Measurements from ENCODE around the gene SUSD2. TPM values are rescaled to one million over a fixed set of nuclear protein-coding genes. Genes with fewer than 3 reads are reported as not detected.

SUSD2 gene
- total RNA-seq, 4 donors from 2014 or later = 0.76 to 4.1 (median 1.6) TPM

DNA sequence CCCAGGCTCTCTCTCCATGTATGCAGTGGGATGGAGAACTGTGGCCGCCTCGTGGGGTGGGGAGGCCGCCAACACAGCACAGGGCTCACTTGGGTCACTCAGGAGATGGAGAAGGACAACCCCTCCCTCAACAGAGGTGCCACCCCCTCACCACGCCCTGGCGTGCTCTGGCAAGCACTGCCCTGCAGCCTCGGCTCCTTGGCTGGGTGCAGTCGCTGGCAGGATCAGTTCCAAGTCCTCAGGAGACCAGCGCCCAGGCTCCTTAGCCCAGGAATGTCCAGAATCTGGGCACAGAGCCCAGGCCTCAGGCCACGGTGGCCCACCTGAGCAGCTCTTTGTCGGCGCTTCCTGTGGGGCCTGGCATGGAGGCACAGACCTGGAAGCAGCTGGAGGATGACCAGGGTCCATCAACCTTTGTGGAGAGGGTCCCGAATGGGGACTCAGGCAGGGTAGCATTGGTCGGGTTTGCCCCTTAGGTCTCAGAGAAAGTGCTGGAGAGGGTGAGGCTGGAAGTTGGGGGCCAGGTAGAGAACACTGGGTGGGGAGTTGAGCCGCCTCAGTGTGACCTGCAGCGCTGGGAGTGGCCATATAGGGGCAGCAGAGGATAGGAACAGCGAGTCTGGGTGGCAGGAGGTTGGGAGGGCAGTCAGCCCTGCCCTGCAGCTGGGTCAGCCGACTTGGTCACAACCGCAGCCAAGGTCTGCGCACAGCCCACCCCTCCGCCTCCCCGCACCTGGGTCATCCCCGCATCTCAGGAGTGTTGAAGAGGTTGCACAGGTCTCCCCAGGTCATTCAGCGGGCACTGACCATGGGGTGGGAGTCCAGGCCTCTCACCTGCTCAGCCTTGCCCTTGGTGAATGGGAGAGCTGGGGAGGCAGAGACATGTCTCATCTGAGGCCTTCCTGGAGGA, 8.2 kb downstream of the SUSD2 start:
- no peak overlapping the region for H3K4me3 ChIP-seq
- H3K36me3 ChIP-seq = no peaks in the 10 kb centered on the region
- in situ Hi-C loops (cut with MboI; ENCODE audit: low sequenced_read_pairs in 4 of 4) = loop anchor here in 2 of 4 donors (10.0 kb wide), 1 partner anchor 55 kb away; the partner anchor contains the start of gene GGT5 (in 2 of the 2)
- TF ChIP-seq, protein P1, sequence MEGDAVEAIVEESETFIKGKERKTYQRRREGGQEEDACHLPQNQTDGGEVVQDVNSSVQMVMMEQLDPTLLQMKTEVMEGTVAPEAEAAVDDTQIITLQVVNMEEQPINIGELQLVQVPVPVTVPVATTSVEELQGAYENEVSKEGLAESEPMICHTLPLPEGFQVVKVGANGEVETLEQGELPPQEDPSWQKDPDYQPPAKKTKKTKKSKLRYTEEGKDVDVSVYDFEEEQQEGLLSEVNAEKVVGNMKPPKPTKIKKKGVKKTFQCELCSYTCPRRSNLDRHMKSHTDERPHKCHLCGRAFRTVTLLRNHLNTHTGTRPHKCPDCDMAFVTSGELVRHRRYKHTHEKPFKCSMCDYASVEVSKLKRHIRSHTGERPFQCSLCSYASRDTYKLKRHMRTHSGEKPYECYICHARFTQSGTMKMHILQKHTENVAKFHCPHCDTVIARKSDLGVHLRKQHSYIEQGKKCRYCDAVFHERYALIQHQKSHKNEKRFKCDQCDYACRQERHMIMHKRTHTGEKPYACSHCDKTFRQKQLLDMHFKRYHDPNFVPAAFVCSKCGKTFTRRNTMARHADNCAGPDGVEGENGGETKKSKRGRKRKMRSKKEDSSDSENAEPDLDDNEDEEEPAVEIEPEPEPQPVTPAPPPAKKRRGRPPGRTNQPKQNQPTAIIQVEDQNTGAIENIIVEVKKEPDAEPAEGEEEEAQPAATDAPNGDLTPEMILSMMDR (IDR thresholded peaks at IDR 0.05 in 4 of 5, conservative IDR thresholded peaks at IDR 0.05 in 1 of 5) = peak; percentile 87 to 95 (median 89)
- no peak for TF ChIP-seq POLR2A (IDR thresholded peaks at IDR 0.05)
- no peaks in the 10 kb centered on the region for H3K9me3 ChIP-seq
- H3K27me3 ChIP-seq = no peaks in the 10 kb centered on the region
- peaks cover 0 to 7% of the 10 kb centered on the region in 2 donors for H3K4me1 ChIP-seq
- intact Hi-C loops (cut with DNase I; ENCODE audit: low total_unique reads) = loop anchor here (1.0 kb wide), 1 partner anchor 58 kb away; no protein-coding TSS in a partner anchor
- ATAC-seq (peak; percentile 84 to 91), DNase-seq (peak; percentile 42 to 56)
- H3K27ac ChIP-seq = no peak overlapping the region

DNA sequence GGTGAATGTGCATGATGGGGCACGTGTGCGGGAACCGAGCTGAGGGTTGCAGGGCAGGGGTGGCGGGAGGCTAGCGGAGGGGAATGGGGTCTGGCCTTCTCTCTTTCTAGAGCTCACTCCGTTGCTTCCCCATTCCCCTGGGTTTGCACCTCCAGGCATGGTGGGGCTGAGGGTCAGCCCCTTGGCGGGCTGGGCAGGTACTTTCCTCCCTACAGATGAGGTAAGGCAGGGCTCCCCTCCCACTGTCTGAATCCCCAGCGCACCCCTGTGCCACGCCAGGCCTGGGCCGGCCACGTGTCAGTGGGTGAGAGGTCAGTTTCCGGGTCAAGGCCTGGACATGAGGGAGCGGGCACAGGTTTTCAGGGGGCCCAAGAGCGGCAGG, 8.9 kb downstream of the SUSD2 start:
- no peak overlapping the region for H3K4me3 ChIP-seq
- H3K4me1 ChIP-seq = peaks cover 0 to 7% of the 10 kb centered on the region in 2 donors
- DNase-seq (peak in 1 of 2 donors; percentile 9), ATAC-seq (no peak)
- no peaks in the 10 kb centered on the region for H3K9me3 ChIP-seq
- intact Hi-C loops (cut with DNase I; ENCODE audit: low total_unique reads) (no loop called here), in situ Hi-C loops (cut with MboI; ENCODE audit: low sequenced_read_pairs in 4 of 4) (loop anchor here in 2 of 4 donors (10.0 kb wide), 1 partner anchor 55 kb away; the partner anchor contains the start of gene GGT5 (in 2 of the 2))
- H3K27me3 ChIP-seq = no peaks in the 10 kb centered on the region
- H3K27ac ChIP-seq = no peak overlapping the region
- no peak for TF ChIP-seq POLR2A (IDR thresholded peaks at IDR 0.05)
- TF ChIP-seq, protein P1 (IDR thresholded peaks at IDR 0.05 in 4 of 5, conservative IDR thresholded peaks at IDR 0.05 in 1 of 5) = no peak
- no peaks in the 10 kb centered on the region for H3K36me3 ChIP-seq

DNA sequence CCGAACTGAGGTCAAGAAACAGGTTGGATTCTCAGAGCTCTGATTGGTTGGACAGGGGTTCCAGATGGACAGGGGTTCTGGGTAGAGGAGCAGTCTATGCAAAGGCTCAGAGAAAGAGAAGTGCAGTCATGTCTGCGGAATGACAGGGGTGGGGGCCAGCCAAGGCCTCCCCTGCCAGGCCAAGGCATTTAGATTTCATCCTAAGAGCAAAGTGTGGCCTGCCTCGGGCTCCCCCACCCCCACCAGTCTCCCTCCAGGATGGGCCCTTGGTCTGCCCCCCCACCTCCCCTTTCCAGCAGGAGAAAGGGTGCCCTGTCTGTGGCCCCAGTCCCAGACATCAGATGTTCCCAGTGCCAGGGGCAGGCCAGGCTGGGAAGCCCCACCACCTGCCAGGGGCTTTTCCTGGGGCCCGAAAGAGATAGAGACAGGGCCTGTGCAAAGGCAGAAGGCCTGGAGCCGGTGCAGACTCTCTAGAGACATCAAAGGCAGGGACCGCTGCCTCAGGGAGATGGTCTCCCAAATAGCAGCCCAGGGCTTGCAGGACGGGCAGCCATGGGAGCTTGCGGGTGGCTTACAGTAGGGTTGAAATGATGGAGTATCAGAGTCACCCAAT, 9.4 kb downstream of the SUSD2 start:
- intact Hi-C loops (cut with DNase I; ENCODE audit: low total_unique reads) (no loop called here), in situ Hi-C loops (cut with MboI; ENCODE audit: low sequenced_read_pairs in 4 of 4) (loop anchor here in 2 of 4 donors (10.0 kb wide), 1 partner anchor 54 kb away; the partner anchor contains the start of gene GGT5 (in 2 of the 2))
- TF ChIP-seq, protein P1 (IDR thresholded peaks at IDR 0.05 in 4 of 5, conservative IDR thresholded peaks at IDR 0.05 in 1 of 5) = no peak
- no peak for TF ChIP-seq POLR2A (IDR thresholded peaks at IDR 0.05)
- DNase-seq = peak in 1 of 2 donors; percentile 10
- peaks cover 0 to 7% of the 10 kb centered on the region in 2 donors for H3K4me1 ChIP-seq
- no peak overlapping the region for H3K4me3 ChIP-seq
- ATAC-seq = no peak
- no peaks in the 10 kb centered on the region for H3K9me3 ChIP-seq
- H3K27ac ChIP-seq = no peak overlapping the region
- H3K36me3 ChIP-seq = no peaks in the 10 kb centered on the region
- H3K27me3 ChIP-seq = no peaks in the 10 kb centered on the region

DNA sequence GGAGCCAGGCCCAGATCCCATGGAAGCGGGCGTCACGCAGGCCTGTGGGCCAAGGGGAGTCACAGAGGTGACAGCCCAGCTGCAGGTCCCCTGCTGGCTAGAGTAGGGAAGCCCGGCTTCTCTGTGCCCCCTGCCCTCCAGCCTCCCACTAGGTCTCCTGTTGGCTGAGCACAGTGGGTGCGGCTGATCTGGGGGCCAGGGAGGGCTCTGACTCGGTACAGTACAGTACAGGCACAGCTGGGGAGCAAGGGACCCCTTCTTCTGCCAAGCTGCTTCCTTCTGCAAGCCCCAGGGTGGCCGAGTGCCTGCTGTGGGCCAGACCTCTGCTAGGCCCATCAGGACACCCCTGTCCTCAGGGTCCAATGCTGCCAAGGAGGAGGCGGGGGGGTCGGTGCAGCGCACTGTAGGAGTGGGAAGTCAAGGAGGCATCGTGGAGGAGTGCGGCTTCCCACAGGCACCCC, 10.1 kb downstream of the SUSD2 start:
- intact Hi-C loops (cut with DNase I; ENCODE audit: low total_unique reads) = no loop called here
- Histone ChIP-seq H3K36me3 (no peaks in the 10 kb centered on the region), H3K4me1 (peaks cover 0 to 7% of the 10 kb centered on the region in 2 donors), H3K9me3 (no peaks in the 10 kb centered on the region), H3K27ac (no peak overlapping the region), H3K4me3 (no peak overlapping the region), H3K27me3 (no peaks in the 10 kb centered on the region)
- no peak for TF ChIP-seq POLR2A (IDR thresholded peaks at IDR 0.05)
- TF ChIP-seq, protein P1 (IDR thresholded peaks at IDR 0.05 in 4 of 5, conservative IDR thresholded peaks at IDR 0.05 in 1 of 5) = no peak
- ATAC-seq = no peak
- no peak for DNase-seq
- in situ Hi-C loops (cut with MboI; ENCODE audit: low sequenced_read_pairs in 4 of 4) = loop anchor here in 2 of 4 donors (10.0 kb wide), 1 partner anchor 53 kb away; the partner anchor contains the start of gene GGT5 (in 2 of the 2)

All from gastrocnemius medialis (tissue), 4 donors.